Activated B cell treated with CpG ODN at 0.5 μM for 24 hours (primary cell): ENCODE data around the gene ERBB4. TPM values are rescaled to one million over a fixed set of nuclear protein-coding genes. Genes with fewer than 3 reads are reported as not detected.

Source experiments
- ATAC-seq: fragments of 200-7000 bp; cut with Tn5 transposase; one replicate; pipeline ENCODE4 v1.10.0; 2021; ENCODE audit warnings: low read depth, mild to moderate bottlenecking, moderate library complexity
- CTCF ChIA-PET: fragments of 350-600 bp; sonication (Branson Sonifier 250); formaldehyde crosslinking; loops from one replicate; lab custom pipeline; 2021; ENCODE audit warnings: antibody characterized with exemption; lab: Charles Lee
- POLR2A ChIA-PET: fragments of 350-600 bp; sonication (Branson Sonifier 250); formaldehyde crosslinking; loops from one replicate; lab custom pipeline; 2021; ENCODE audit warnings: antibody characterized with exemption; lab: Charles Lee
- DNase-seq: peaks from one replicate; pipeline ENCODE4 v3.0.0; 2022
- H3K27ac Mint-ChIP-seq: one replicate; pipeline ENCODE4 v1.8.0; 2020; ENCODE audit warnings: mixed read lengths
- H3K27me3 Mint-ChIP-seq: one replicate; pipeline ENCODE4 v1.8.0; 2021; ENCODE audit warnings: mixed read lengths
- H3K36me3 Mint-ChIP-seq: one replicate; pipeline ENCODE4 v1.8.0; 2021; ENCODE audit warnings: low read depth, mixed read lengths
- H3K4me1 Mint-ChIP-seq: one replicate; pipeline ENCODE4 v1.8.0; 2021; ENCODE audit warnings: mixed read lengths
- H3K4me3 Mint-ChIP-seq: one replicate; pipeline ENCODE4 v1.8.0; 2020; ENCODE audit warnings: mild to moderate bottlenecking, mixed read lengths
- H3K9me3 Mint-ChIP-seq: one replicate; pipeline ENCODE4 v1.8.0; 2020; ENCODE audit warnings: mixed read lengths
- intact Hi-C: fragments of 100-400 bp; cut with micrococcal nuclease; formaldehyde crosslinking; loops from one replicate; pipeline ENCODE4 v1.15.1; 2024
- total RNA-seq: library from RNA; stranded (reverse); gene quantifications from 2 replicates; pipeline ENCODE4 v1.2.3, GENCODE V29; 2022
- TF ChIP-seq, protein P1 (sequence below): fragments of 200-600 bp; IDR thresholded peaks from one replicate; pipeline ENCODE4 v1.8.0; 2022; ENCODE audit warnings: antibody characterized with exemption, mild to moderate bottlenecking

ERBB4 gene
- total RNA-seq, 1 donor from 2014 or later: not detected

- ATAC-seq: no peak
- no peaks in the 10 kb centered on the region for H3K36me3 Mint-ChIP-seq
Measured at GRCh38 chr2:211942153-211942552, 596.4 kb downstream of the ERBB4 start.

GRCh38 chr2:211941216-211941747 is 597.3 kb downstream of the ERBB4 start:
- no peaks in the 10 kb centered on the region for H3K4me1 Mint-ChIP-seq
- no peaks in the 10 kb centered on the region for H3K9me3 Mint-ChIP-seq
- TF ChIP-seq, protein P1, sequence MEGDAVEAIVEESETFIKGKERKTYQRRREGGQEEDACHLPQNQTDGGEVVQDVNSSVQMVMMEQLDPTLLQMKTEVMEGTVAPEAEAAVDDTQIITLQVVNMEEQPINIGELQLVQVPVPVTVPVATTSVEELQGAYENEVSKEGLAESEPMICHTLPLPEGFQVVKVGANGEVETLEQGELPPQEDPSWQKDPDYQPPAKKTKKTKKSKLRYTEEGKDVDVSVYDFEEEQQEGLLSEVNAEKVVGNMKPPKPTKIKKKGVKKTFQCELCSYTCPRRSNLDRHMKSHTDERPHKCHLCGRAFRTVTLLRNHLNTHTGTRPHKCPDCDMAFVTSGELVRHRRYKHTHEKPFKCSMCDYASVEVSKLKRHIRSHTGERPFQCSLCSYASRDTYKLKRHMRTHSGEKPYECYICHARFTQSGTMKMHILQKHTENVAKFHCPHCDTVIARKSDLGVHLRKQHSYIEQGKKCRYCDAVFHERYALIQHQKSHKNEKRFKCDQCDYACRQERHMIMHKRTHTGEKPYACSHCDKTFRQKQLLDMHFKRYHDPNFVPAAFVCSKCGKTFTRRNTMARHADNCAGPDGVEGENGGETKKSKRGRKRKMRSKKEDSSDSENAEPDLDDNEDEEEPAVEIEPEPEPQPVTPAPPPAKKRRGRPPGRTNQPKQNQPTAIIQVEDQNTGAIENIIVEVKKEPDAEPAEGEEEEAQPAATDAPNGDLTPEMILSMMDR: no peak
- ChIA-PET CTCF (no interaction called here), POLR2A (no interaction called here)
- no peaks in the 10 kb centered on the region for H3K36me3 Mint-ChIP-seq
- no peak overlapping the region for H3K4me3 Mint-ChIP-seq
- ATAC-seq (no peak), DNase-seq (no peak)
- no peaks in the 10 kb centered on the region for H3K27me3 Mint-ChIP-seq
- H3K27ac Mint-ChIP-seq: no peak overlapping the region
- intact Hi-C loops: no loop called here

More at GRCh38 chr2:211942153-211942552, 596.4 kb downstream of the ERBB4 start:
- intact Hi-C loops: no loop called here
- H3K27ac Mint-ChIP-seq: no peak overlapping the region
- no peaks in the 10 kb centered on the region for H3K9me3 Mint-ChIP-seq
- H3K4me3 Mint-ChIP-seq: no peak overlapping the region
- POLR2A ChIA-PET: no interaction called here
- DNase-seq: no peak
- no peaks in the 10 kb centered on the region for H3K4me1 Mint-ChIP-seq
- no peaks in the 10 kb centered on the region for H3K27me3 Mint-ChIP-seq
- TF ChIP-seq, protein P1: no peak
- CTCF ChIA-PET: no interaction called here

- H3K27ac Mint-ChIP-seq: no peak overlapping the region
- ChIA-PET POLR2A (no interaction called here), CTCF (no interaction called here)
- H3K27me3 Mint-ChIP-seq: no peaks in the 10 kb centered on the region
- intact Hi-C loops: no loop called here
- no peak for ATAC-seq
- no peaks in the 10 kb centered on the region for H3K4me1 Mint-ChIP-seq
- no peak for DNase-seq
- no peak overlapping the region for H3K4me3 Mint-ChIP-seq
- TF ChIP-seq, protein P1: no peak
- H3K36me3 Mint-ChIP-seq: no peaks in the 10 kb centered on the region
- no peaks in the 10 kb centered on the region for H3K9me3 Mint-ChIP-seq
Measured at GRCh38 chr2:211939177-211939576, 599.4 kb downstream of the ERBB4 start.

DNA sequence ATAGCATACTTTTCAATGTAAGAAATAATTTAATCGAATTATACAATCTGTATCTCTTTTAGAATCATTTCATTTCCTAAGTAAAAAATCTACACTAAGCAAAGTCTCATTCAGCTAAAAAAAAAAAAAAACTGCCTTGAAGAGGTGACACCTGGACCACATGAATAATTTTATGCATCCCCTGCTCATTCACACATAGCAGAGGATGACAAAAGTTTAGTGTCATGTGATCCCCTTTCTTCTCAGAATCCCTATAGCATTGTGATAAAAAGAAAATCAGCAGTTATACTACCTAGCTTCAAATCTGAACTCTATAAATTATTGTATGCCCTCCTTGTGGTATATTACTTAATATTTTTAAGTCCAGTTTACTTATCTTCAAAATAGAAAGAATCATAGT is 603.8 kb downstream of the ERBB4 start:
- ChIA-PET CTCF (no interaction called here), POLR2A (no interaction called here)
- TF ChIP-seq, protein P1: no peak
- H3K4me3 Mint-ChIP-seq: no peak overlapping the region
- H3K27ac Mint-ChIP-seq: no peak overlapping the region
- no peaks in the 10 kb centered on the region for H3K4me1 Mint-ChIP-seq
- no peak for ATAC-seq
- H3K9me3 Mint-ChIP-seq: no peaks in the 10 kb centered on the region
- H3K27me3 Mint-ChIP-seq: no peaks in the 10 kb centered on the region
- H3K36me3 Mint-ChIP-seq: no peaks in the 10 kb centered on the region
- intact Hi-C loops: no loop called here
- no peak for DNase-seq

GRCh38 chr2:211931314-211931713 is 607.3 kb downstream of the ERBB4 start:
- Mint-ChIP-seq H3K27me3 (no peaks in the 10 kb centered on the region), H3K27ac (no peak overlapping the region), H3K9me3 (no peaks in the 10 kb centered on the region), H3K36me3 (no peaks in the 10 kb centered on the region), H3K4me1 (no peaks in the 10 kb centered on the region), H3K4me3 (no peak overlapping the region)
- DNase-seq (no peak), ATAC-seq (no peak)
- intact Hi-C loops: no loop called here
- ChIA-PET CTCF (no interaction called here), POLR2A (no interaction called here)
- TF ChIP-seq, protein P1: no peak
